A673 (cell line): ENCODE data around the gene SHC3. TPM values are rescaled to one million over a fixed set of nuclear protein-coding genes. Genes with fewer than 3 reads are reported as not detected.
A peak's percentile ranks its signal among the peaks of the same experiment; 100 is the strongest.

ENCODE experiments used
- BruUV-seq: library from RNA; stranded (reverse); fragments of 400-500 nt; replicated peaks from 2 replicates; lab custom pipeline; 2021; lab: Mats Ljungman, UMichigan
- CTCF ChIA-PET: fragments of 300-600 bp; sonication (Branson Sonifier 250); formaldehyde crosslinking; loops from one replicate; lab custom pipeline; 2022; ENCODE audit warnings: antibody characterized with exemption; lab: Charles Lee
- POLR2A ChIA-PET: fragments of 300-600 bp; sonication (Branson Sonifier 250); formaldehyde crosslinking; loops from one replicate; lab custom pipeline; 2022; ENCODE audit warnings: antibody characterized with exemption; ENCODE audit not compliant: low non-redundant PET; lab: Charles Lee
- DNase-seq: peaks from one replicate; pipeline ENCODE4 v3.0.0-alpha.2; 2015; ENCODE audit warnings: low spot score
- H3K27ac ChIP-seq: fragments of 200-600 bp; sonication (generic); 2 replicates; pipeline ENCODE4 v1.5.1; 2016; ENCODE audit warnings: mixed run types, low read depth, mild to moderate bottlenecking, mixed read lengths, antibody characterized with exemption, low read length; ENCODE audit not compliant: poor library complexity, severe bottlenecking
- H3K27me3 ChIP-seq: fragments of 200-600 bp; sonication (generic); replicated peaks from 2 replicates; pipeline ENCODE4 v1.6.1; 2017; ENCODE audit warnings: mixed run types, low read depth, mild to moderate bottlenecking, mixed read lengths, antibody characterized with exemption, low read length; ENCODE audit not compliant: insufficient read depth, poor library complexity
- H3K36me3 ChIP-seq: fragments of 200-600 bp; sonication (generic); 2 replicates; pipeline ENCODE4 v1.6.1; 2016; ENCODE audit warnings: mixed run types, mild to moderate bottlenecking, mixed read lengths, antibody characterized with exemption, low read length; ENCODE audit not compliant: insufficient read depth, poor library complexity, severe bottlenecking
- H3K4me1 ChIP-seq: fragments of 200-600 bp; sonication (generic); 2 replicates; pipeline ENCODE4 v1.6.1; 2017; ENCODE audit warnings: mixed run types, mild to moderate bottlenecking, mixed read lengths, antibody characterized with exemption, low read length; ENCODE audit not compliant: insufficient read depth, poor library complexity, severe bottlenecking
- H3K4me3 ChIP-seq: fragments of 200-600 bp; sonication (generic); 2 replicates; pipeline ENCODE4 v1.5.1; 2016; ENCODE audit warnings: low read depth, mixed run types, mild to moderate bottlenecking, mixed read lengths, low read length; ENCODE audit not compliant: poor library complexity, severe bottlenecking
- H3K9me3 ChIP-seq: fragments of 200-600 bp; sonication (generic); 2 replicates; pipeline ENCODE4 v1.6.1; 2016; ENCODE audit warnings: mixed run types, low read depth, mild to moderate bottlenecking, mixed read lengths, antibody characterized with exemption, low read length; ENCODE audit not compliant: poor library complexity, severe bottlenecking
- CTCF ChIP-seq: fragments of 300-800, 200-600 bp; sonication (generic); conservative IDR thresholded peaks from 2 replicates; pipeline ENCODE4 v1.5.1; 2017; ENCODE audit warnings: low read depth, mild to moderate bottlenecking, antibody characterized with exemption, low read length, moderate library complexity, mixed read lengths
- EZH2 ChIP-seq: fragments of 200-600 bp; sonication (generic); IDR thresholded peaks from 2 replicates; pipeline ENCODE4 v1.6.1; 2017; ENCODE audit warnings: borderline replicate concordance, low read depth, mild to moderate bottlenecking, mixed read lengths, antibody characterized with exemption, low read length; ENCODE audit not compliant: poor library complexity, severe bottlenecking
- intact Hi-C: fragments of 100-400 bp; cut with micrococcal nuclease; formaldehyde crosslinking; loops from one replicate; pipeline ENCODE4 v1.10.0; 2022; ENCODE audit not compliant: unreplicated experiment
- total RNA-seq: library from RNA; stranded (reverse); gene quantifications from 2 replicates; pipeline ENCODE4 v1.2.3, GENCODE V29; 2021

Gene SHC3
- total RNA-seq, 1 experiment from 2014 or later: 6.6 TPM

- Histone ChIP-seq H3K27me3 (no peaks in the 10 kb centered on the region), H3K4me1 (peaks cover 7% of the 10 kb centered on the region), H3K4me3 (no peak overlapping the region), H3K36me3 (no peaks in the 10 kb centered on the region), H3K27ac (peak overlapping the region; percentile 9), H3K9me3 (no peaks in the 10 kb centered on the region)
- TF ChIP-seq EZH2 (no peak), CTCF (no peak)
- no peak for DNase-seq
- POLR2A ChIA-PET: interaction anchor here (0.6 kb wide), 2 partner anchors 17 to 289 kb away, joined by 3 read pairs; no protein-coding TSS in a partner anchor
- CTCF ChIA-PET: no interaction called here
- no TSS peak for BruUV-seq
- intact Hi-C loops: no loop called here
These were observed 24.4 kb downstream of the SHC3 start for GRCh38 chr9:89154218-89154617.

GRCh38 chr9:89153232-89154017, 25.2 kb downstream of the SHC3 start:
- TF ChIP-seq EZH2 (no peak), CTCF (no peak)
- H3K36me3 ChIP-seq: no peaks in the 10 kb centered on the region
- H3K4me3 ChIP-seq: no peak overlapping the region
- no TSS peak for BruUV-seq
- H3K27ac ChIP-seq: no peak overlapping the region
- H3K9me3 ChIP-seq: no peaks in the 10 kb centered on the region
- no peaks in the 10 kb centered on the region for H3K27me3 ChIP-seq
- H3K4me1 ChIP-seq: peaks cover 7% of the 10 kb centered on the region
- peak; percentile 23 for DNase-seq
- CTCF ChIA-PET: interaction anchor here (0.6 kb wide), 1 partner anchor 27 kb away, joined by 3 read pairs; no protein-coding TSS in a partner anchor
- intact Hi-C loops: no loop called here
- POLR2A ChIA-PET: no interaction called here

- intact Hi-C loops: no loop called here
- Histone ChIP-seq H3K27me3 (no peaks in the 10 kb centered on the region), H3K9me3 (no peaks in the 10 kb centered on the region), H3K27ac (no peak overlapping the region), H3K36me3 (no peaks in the 10 kb centered on the region), H3K4me3 (no peak overlapping the region), H3K4me1 (peaks cover 7% of the 10 kb centered on the region)
- no TSS peak for BruUV-seq
- no peak for DNase-seq
- TF ChIP-seq CTCF (no peak), EZH2 (no peak)
- ChIA-PET POLR2A (no interaction called here), CTCF (no interaction called here)
These were observed 28.9 kb downstream of the SHC3 start for GRCh38 chr9:89149726-89150125.
